CD4-positive, alpha-beta T cell (primary cell): Measurements from ENCODE around the gene ADCY7. TPM values are rescaled to one million over a fixed set of nuclear protein-coding genes. Genes with fewer than 3 reads are reported as not detected.
A peak's percentile ranks its signal among the peaks of the same experiment; 100 is the strongest.

Experiments
- ATAC-seq: fragments of 200-7000 bp; cut with Tn5 transposase; one replicate; pipeline ENCODE4 v1.10.0; 2022; ENCODE audit warnings: mild to moderate bottlenecking; ENCODE audit not compliant: poor library complexity
- CTCF ChIA-PET: fragments of 350-600 bp; sonication (Branson Sonifier 250); formaldehyde crosslinking; loops from one replicate; lab custom pipeline; 2021; ENCODE audit warnings: antibody characterized with exemption, inconsistent platforms; lab: Charles Lee
- POLR2A ChIA-PET: fragments of 350-600 bp; sonication (Branson Sonifier 250); formaldehyde crosslinking; loops from one replicate; lab custom pipeline; 2021; ENCODE audit warnings: antibody characterized with exemption, inconsistent platforms; lab: Charles Lee
- DNase-seq, 14 experiments: peaks; one replicate each; pipeline ENCODE4 v3.0.0-alpha.2; 2013 to 2020; ENCODE audit warnings: mixed read lengths in 2 of 14
- H3K27ac ChIP-seq, 2 donors: one replicate each; pipeline versions ENCODE4 v1.5.1 to v1.7.0; 2013; ENCODE audit warnings: low read length in 2 of 2, low read depth in 1 of 2, mild to moderate bottlenecking in 1 of 2
- H3K27me3 ChIP-seq, 2 experiments: 1 replicate in 1 of 2; 2 replicates in 1 of 2; pipeline versions ENCODE4 v1.6.1 to v1.7.0; 2013; ENCODE audit warnings: low read length in 2 of 2, control low read depth in 1 of 2, mild to moderate bottlenecking in 1 of 2, moderate library complexity in 1 of 2; ENCODE audit not compliant: insufficient read depth in 2 of 2, control insufficient read depth in 1 of 2
- H3K36me3 ChIP-seq: one replicate; pipeline ENCODE4 v1.6.1; 2013; ENCODE audit warnings: low read length, control low read depth; ENCODE audit not compliant: insufficient read depth
- H3K4me1 ChIP-seq: one replicate; pipeline ENCODE4 v1.6.1; 2013; ENCODE audit warnings: low read length, control low read depth; ENCODE audit not compliant: insufficient read depth
- H3K4me3 ChIP-seq: one replicate; pipeline ENCODE4 v1.5.1; 2013; ENCODE audit warnings: mild to moderate bottlenecking, low read length, moderate library complexity
- H3K9me3 ChIP-seq, 2 experiments: 1 replicate in 1 of 2; 2 replicates in 1 of 2; pipeline versions ENCODE4 v1.6.1 to v1.7.0; 2013; ENCODE audit warnings: low read length in 2 of 2, mild to moderate bottlenecking in 2 of 2, control low read depth in 1 of 2, moderate library complexity in 1 of 2; ENCODE audit not compliant: control insufficient read depth in 1 of 2, insufficient read depth in 1 of 2
- H3K27ac Mint-ChIP-seq: one replicate; pipeline ENCODE4 v1.8.0; 2020; ENCODE audit warnings: mixed read lengths
- H3K27me3 Mint-ChIP-seq: one replicate; pipeline ENCODE4 v1.8.0; 2021; ENCODE audit warnings: mixed read lengths
- H3K36me3 Mint-ChIP-seq: one replicate; pipeline ENCODE4 v1.8.0; 2021; ENCODE audit warnings: low read depth, mixed read lengths
- H3K4me1 Mint-ChIP-seq: one replicate; pipeline ENCODE4 v1.8.0; 2021; ENCODE audit warnings: low read depth, mixed read lengths
- H3K4me3 Mint-ChIP-seq: one replicate; pipeline ENCODE4 v1.8.0; 2020; ENCODE audit warnings: mild to moderate bottlenecking, mixed read lengths
- H3K9me3 Mint-ChIP-seq: one replicate; pipeline ENCODE4 v1.8.0; 2020; ENCODE audit warnings: mixed read lengths
- intact Hi-C, 2 experiments: fragments of 100-400 bp; cut with DNase I in 1 of 2; cut with micrococcal nuclease in 1 of 2; formaldehyde crosslinking; loops; one replicate each; pipeline versions ENCODE4 v1.15.1 to v1.9.0; 2023 to 2025; cut with DNase I, micrococcal nuclease
- total RNA-seq, 174 experiments: library from RNA in 2 of 174; stranded (reverse) in 2 of 174; gene quantifications; one replicate each; pipeline ENCODE4 v1.2.3 and lab custom pipeline; 2021 to 2026
- TF ChIP-seq, protein P1 (sequence below): fragments of 200-600 bp; IDR thresholded peaks from one replicate; pipeline ENCODE4 v1.8.0; 2022; ENCODE audit warnings: antibody characterized with exemption, mild to moderate bottlenecking

ADCY7 gene
- total RNA-seq, 2 experiments from 2014 or later: 136 to 147 TPM

- TF ChIP-seq, protein P1, sequence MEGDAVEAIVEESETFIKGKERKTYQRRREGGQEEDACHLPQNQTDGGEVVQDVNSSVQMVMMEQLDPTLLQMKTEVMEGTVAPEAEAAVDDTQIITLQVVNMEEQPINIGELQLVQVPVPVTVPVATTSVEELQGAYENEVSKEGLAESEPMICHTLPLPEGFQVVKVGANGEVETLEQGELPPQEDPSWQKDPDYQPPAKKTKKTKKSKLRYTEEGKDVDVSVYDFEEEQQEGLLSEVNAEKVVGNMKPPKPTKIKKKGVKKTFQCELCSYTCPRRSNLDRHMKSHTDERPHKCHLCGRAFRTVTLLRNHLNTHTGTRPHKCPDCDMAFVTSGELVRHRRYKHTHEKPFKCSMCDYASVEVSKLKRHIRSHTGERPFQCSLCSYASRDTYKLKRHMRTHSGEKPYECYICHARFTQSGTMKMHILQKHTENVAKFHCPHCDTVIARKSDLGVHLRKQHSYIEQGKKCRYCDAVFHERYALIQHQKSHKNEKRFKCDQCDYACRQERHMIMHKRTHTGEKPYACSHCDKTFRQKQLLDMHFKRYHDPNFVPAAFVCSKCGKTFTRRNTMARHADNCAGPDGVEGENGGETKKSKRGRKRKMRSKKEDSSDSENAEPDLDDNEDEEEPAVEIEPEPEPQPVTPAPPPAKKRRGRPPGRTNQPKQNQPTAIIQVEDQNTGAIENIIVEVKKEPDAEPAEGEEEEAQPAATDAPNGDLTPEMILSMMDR: no peak
- peak overlapping the region; percentile 100 for H3K27ac Mint-ChIP-seq
- ChIA-PET POLR2A (interaction anchor here (0.9 to 4.3 kb wide), 19 partner anchors 7 to 508 kb away, joined by 4 to 40 read pairs (median 7); partner anchors contain the start of genes ADCY7, CNEP1R1 and NKD1), CTCF (interaction anchor here (0.9 to 3.2 kb wide), 3 partner anchors 54 to 533 kb away, joined by 3 to 12 read pairs (median 5); no protein-coding TSS in a partner anchor)
- H3K27me3 Mint-ChIP-seq: no peaks in the 10 kb centered on the region
- H3K9me3 Mint-ChIP-seq: no peaks in the 10 kb centered on the region
- intact Hi-C loops: loop anchor here in 1 of 2 experiments (10.0 kb wide), 1 partner anchor 119 kb away; the partner anchor contains the start of gene TENT4B
- peaks cover 58% of the 10 kb centered on the region for H3K36me3 Mint-ChIP-seq
- peak overlapping the region; percentile 91 to 93 for H3K27ac ChIP-seq
- H3K4me3 Mint-ChIP-seq: peak overlapping the region; percentile 95
- peaks cover 25% of the 10 kb centered on the region for H3K36me3 ChIP-seq
- no peaks in the 10 kb centered on the region for H3K27me3 ChIP-seq
- peaks cover 98% of the 10 kb centered on the region for H3K4me1 Mint-ChIP-seq
- H3K4me1 ChIP-seq: peaks cover 98% of the 10 kb centered on the region
- no peaks in the 10 kb centered on the region for H3K9me3 ChIP-seq
- no peak for DNase-seq
- no peak for ATAC-seq
- peak overlapping the region; percentile 73 for H3K4me3 ChIP-seq
Measured at GRCh38 chr16:50273382-50273690, 7.0 kb downstream of the ADCY7 start.

DNA sequence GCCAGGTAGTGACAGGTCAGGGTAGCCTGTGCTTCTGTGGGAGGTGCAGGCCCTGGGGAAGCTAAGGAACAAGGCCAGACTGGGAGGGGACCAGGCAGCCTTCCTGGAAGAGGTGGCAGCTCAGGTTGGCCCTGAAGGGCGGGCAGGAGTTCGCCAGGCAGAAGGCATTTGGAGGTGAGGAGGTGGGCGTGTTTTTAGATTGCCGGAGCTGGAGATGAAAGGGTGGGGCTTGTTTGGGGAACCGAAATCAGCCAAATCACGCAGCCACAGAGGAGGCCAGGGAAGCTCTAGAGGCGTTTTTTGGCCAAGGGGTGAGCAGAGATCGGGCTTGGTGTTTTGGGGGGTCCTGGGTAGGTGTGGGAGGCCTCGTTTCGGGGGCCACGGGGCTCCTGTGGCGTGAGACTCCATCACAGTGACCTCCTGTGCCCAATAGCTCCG lies 7.6 kb downstream of the ADCY7 start:
- H3K27ac ChIP-seq: peak overlapping the region; percentile 91 to 93
- Mint-ChIP-seq H3K36me3 (peaks cover 55% of the 10 kb centered on the region), H3K27ac (peak overlapping the region; percentile 100), H3K4me1 (peaks cover 99% of the 10 kb centered on the region), H3K4me3 (peak overlapping the region; percentile 95), H3K27me3 (no peaks in the 10 kb centered on the region), H3K9me3 (no peaks in the 10 kb centered on the region)
- ATAC-seq: peak; percentile 51
- H3K4me1 ChIP-seq: peaks cover 97% of the 10 kb centered on the region
- intact Hi-C loops: loop anchor here (1.0 to 10.0 kb wide), 2 partner anchors 8 to 119 kb away; partner anchors contain the start of genes ADCY7 (in 1 of the 2) and TENT4B (in 1 of the 2)
- H3K4me3 ChIP-seq: peak overlapping the region; percentile 73
- ChIA-PET CTCF (interaction anchor here (0.9 to 3.2 kb wide), 5 partner anchors 8 to 532 kb away, joined by 3 to 16 read pairs (median 5); partner anchors contain the start of gene ADCY7), POLR2A (interaction anchor here (0.9 to 4.3 kb wide), 23 partner anchors 8 to 508 kb away, joined by 3 to 40 read pairs (median 5); partner anchors contain the start of genes ADCY7, CNEP1R1, HEATR3 and NKD1)
- H3K9me3 ChIP-seq: no peaks in the 10 kb centered on the region
- TF ChIP-seq, protein P1: no peak
- DNase-seq: peak in 12 of 14 experiments; percentile 23 to 72 (median 34)
- peaks cover 29% of the 10 kb centered on the region for H3K36me3 ChIP-seq
- H3K27me3 ChIP-seq: no peaks in the 10 kb centered on the region

GRCh38 chr16:50274326-50275097 lies 8.2 kb downstream of the ADCY7 start:
- H3K9me3 ChIP-seq: no peaks in the 10 kb centered on the region
- peaks cover 97% of the 10 kb centered on the region for H3K4me1 ChIP-seq
- H3K4me3 Mint-ChIP-seq: peak overlapping the region; percentile 95
- H3K27me3 ChIP-seq: no peaks in the 10 kb centered on the region
- no peaks in the 10 kb centered on the region for H3K27me3 Mint-ChIP-seq
- H3K27ac ChIP-seq: peak overlapping the region; percentile 91 to 93
- H3K36me3 ChIP-seq: peaks cover 31% of the 10 kb centered on the region
- intact Hi-C loops: loop anchor here (1.0 to 10.0 kb wide), 2 partner anchors 8 to 120 kb away; partner anchors contain the start of genes ADCY7 (in 1 of the 2) and TENT4B (in 1 of the 2)
- peak overlapping the region; percentile 73 for H3K4me3 ChIP-seq
- H3K27ac Mint-ChIP-seq: peak overlapping the region; percentile 100
- ChIA-PET POLR2A (interaction anchor here (0.8 to 4.3 kb wide), 25 partner anchors 9 to 507 kb away, joined by 3 to 40 read pairs (median 5); partner anchors contain the start of genes ADCY7, CNEP1R1, HEATR3 and NKD1), CTCF (interaction anchor here (0.9 to 3.2 kb wide), 6 partner anchors 8 to 532 kb away, joined by 3 to 16 read pairs (median 7); partner anchors contain the start of gene ADCY7)
- H3K36me3 Mint-ChIP-seq: peaks cover 50% of the 10 kb centered on the region
- DNase-seq (peak in 13 of 14 experiments; percentile 39 to 80 (median 64)), ATAC-seq (peak; percentile 68)
- H3K9me3 Mint-ChIP-seq: no peaks in the 10 kb centered on the region
- peaks cover 99% of the 10 kb centered on the region for H3K4me1 Mint-ChIP-seq
- TF ChIP-seq, protein P1: no peak
